Measurements from ENCODE around the gene DHX8.

DHX8 gene

DNA sequence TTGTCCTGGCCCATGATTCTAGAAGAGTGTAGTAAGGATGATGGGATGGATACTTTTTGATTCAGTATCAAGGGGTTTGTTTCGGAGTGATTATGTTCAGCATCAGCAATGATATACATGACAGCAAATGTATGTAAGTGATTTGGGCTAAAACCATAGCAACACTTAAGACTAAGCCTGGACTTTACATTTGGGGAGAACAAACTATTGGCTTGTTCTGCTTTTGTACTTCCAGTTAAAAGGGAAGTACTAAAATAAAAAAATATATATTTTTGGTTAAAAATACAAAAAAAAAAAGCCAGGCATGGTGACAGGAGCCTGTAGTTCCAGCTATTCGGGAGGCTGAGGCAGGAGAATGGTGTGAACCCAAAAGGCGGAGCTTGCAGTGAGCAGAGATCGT lies 20.5 kb upstream of the DHX8 start:
- TF ChIP-seq, protein P1, sequence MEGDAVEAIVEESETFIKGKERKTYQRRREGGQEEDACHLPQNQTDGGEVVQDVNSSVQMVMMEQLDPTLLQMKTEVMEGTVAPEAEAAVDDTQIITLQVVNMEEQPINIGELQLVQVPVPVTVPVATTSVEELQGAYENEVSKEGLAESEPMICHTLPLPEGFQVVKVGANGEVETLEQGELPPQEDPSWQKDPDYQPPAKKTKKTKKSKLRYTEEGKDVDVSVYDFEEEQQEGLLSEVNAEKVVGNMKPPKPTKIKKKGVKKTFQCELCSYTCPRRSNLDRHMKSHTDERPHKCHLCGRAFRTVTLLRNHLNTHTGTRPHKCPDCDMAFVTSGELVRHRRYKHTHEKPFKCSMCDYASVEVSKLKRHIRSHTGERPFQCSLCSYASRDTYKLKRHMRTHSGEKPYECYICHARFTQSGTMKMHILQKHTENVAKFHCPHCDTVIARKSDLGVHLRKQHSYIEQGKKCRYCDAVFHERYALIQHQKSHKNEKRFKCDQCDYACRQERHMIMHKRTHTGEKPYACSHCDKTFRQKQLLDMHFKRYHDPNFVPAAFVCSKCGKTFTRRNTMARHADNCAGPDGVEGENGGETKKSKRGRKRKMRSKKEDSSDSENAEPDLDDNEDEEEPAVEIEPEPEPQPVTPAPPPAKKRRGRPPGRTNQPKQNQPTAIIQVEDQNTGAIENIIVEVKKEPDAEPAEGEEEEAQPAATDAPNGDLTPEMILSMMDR (IDR thresholded peaks at IDR 0.05; ENCODE audit: insufficient read depth, low read depth, low read length, missing control alignments) = no peak
- H3K4me3 ChIP-seq (ENCODE audit: low read depth, low read length) = no peak overlapping the region
- DNase-seq (ENCODE audit: low read depth) = no peak

DNA sequence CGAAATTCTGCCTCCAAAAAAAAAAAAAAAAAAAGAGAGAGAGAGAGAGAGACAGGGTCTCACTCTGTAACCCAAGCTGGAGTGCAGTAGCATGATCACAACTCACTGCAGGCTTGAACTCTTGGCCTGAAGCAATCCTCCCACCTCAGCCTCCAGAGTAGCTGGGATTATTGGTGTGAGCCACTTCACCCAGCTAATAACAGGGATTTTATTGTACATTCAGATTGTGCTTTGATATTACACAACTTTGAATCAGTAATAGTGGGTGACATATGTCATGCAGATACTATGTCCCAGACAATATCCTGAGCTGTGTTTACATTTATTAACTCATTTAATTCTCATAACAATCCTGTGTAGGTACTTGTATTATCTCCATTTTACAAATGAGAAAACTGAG lies 19.7 kb upstream of the DHX8 start:
- TF ChIP-seq, protein P1 (IDR thresholded peaks at IDR 0.05; ENCODE audit: insufficient read depth, low read depth, low read length, missing control alignments) = no peak
- no peak for DNase-seq (ENCODE audit: low read depth)
- no peak overlapping the region for H3K4me3 ChIP-seq (ENCODE audit: low read depth, low read length)

- DNase-seq (ENCODE audit: low read depth) = no peak
- TF ChIP-seq, protein P1 (IDR thresholded peaks at IDR 0.05; ENCODE audit: insufficient read depth, low read depth, low read length, missing control alignments) = no peak
- no peak overlapping the region for H3K4me3 ChIP-seq (ENCODE audit: low read depth, low read length)
These were observed 18.7 kb upstream of the DHX8 start for GRCh38 chr17:43465049-43465448.

- H3K4me3 ChIP-seq (ENCODE audit: low read depth, low read length) = no peak overlapping the region
- TF ChIP-seq, protein P1 (IDR thresholded peaks at IDR 0.05; ENCODE audit: insufficient read depth, low read depth, low read length, missing control alignments) = no peak
- DNase-seq (ENCODE audit: low read depth) = no peak
These were observed 15.7 kb upstream of the DHX8 start for GRCh38 chr17:43467981-43468581.

- no peak overlapping the region for H3K4me3 ChIP-seq (ENCODE audit: low read depth, low read length)
- TF ChIP-seq, protein P1 (IDR thresholded peaks at IDR 0.05; ENCODE audit: insufficient read depth, low read depth, low read length, missing control alignments) = no peak
- DNase-seq (ENCODE audit: low read depth) = no peak
These were observed 15.1 kb upstream of the DHX8 start for GRCh38 chr17:43468691-43469139.

DNA sequence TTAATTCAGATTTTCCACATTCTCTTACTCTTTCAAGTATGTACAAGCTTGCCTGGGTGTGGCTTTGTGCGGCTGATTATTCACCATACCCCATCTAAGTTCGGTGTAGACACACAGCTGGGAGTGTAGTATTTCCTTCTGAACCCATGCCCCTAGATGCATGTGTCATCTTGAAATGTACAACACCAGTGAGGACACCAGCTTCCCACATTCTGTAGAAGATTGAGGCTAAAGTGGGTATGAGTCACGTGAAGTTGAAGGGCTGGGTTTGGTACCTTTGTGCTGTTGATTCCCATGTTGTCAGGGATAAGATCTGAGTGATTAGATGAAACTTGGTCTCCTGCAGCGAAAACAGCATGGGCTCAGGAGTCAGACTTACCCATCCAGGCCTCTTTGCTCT lies 14.6 kb upstream of the DHX8 start:
- TF ChIP-seq, protein P1 (IDR thresholded peaks at IDR 0.05; ENCODE audit: insufficient read depth, low read depth, low read length, missing control alignments) = no peak
- H3K4me3 ChIP-seq (ENCODE audit: low read depth, low read length) = no peak overlapping the region
- DNase-seq (ENCODE audit: low read depth) = no peak

DNA sequence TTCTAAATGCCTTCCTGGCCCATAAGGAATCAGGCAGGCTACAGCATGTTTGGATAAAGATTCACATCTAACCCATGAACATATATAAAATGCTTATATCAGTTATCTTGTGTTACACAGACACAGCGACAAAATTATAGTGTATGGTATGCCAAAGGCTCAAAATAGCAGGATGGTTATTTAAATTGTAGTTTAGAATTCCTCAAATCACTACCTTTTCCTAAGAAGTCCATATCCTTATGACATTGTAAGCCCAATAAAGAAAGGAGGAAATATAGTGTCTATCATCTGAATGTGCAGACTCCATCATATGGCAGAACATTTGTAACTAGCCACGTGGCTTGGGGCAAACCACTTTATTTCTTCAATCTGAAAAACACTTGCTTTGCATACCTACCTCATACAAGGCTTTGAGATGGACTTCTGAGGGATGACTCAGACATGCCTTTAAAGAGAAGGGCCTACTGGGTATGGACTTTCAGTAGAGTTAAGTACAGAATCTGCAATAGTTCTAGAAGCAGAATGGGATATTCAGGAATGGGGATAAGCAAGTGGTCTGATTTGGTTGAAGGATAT lies 12.1 kb upstream of the DHX8 start:
- no peak overlapping the region for H3K4me3 ChIP-seq (ENCODE audit: low read depth, low read length)
- DNase-seq (ENCODE audit: low read depth) = no peak
- TF ChIP-seq, protein P1 (IDR thresholded peaks at IDR 0.05; ENCODE audit: insufficient read depth, low read depth, low read length, missing control alignments) = no peak

Measured in GM12865 (cell line).